AG09319 (cell line): Measurements from ENCODE around the gene MICAL3.
A peak's percentile ranks its signal among the peaks of the same experiment; 100 is the strongest.
"Not testable (repeated sequence)": the region's sequence is repeated elsewhere in the genome, so short reads cannot be mapped to it uniquely, and the experiment has no call there.

Source experiments
- DNase-seq: peaks from one replicate; pipeline ENCODE4 v3.0.0-alpha.2; 2010; ENCODE audit warnings: low read depth; ENCODE audit errors: extremely low read depth
- TF ChIP-seq, protein P1 (sequence below): IDR thresholded peaks from 2 replicates; pipeline ENCODE4 v1.5.1; 2011; ENCODE audit warnings: low read depth, mild to moderate bottlenecking, inconsistent platforms, low read length, moderate library complexity

MICAL3 gene

DNA sequence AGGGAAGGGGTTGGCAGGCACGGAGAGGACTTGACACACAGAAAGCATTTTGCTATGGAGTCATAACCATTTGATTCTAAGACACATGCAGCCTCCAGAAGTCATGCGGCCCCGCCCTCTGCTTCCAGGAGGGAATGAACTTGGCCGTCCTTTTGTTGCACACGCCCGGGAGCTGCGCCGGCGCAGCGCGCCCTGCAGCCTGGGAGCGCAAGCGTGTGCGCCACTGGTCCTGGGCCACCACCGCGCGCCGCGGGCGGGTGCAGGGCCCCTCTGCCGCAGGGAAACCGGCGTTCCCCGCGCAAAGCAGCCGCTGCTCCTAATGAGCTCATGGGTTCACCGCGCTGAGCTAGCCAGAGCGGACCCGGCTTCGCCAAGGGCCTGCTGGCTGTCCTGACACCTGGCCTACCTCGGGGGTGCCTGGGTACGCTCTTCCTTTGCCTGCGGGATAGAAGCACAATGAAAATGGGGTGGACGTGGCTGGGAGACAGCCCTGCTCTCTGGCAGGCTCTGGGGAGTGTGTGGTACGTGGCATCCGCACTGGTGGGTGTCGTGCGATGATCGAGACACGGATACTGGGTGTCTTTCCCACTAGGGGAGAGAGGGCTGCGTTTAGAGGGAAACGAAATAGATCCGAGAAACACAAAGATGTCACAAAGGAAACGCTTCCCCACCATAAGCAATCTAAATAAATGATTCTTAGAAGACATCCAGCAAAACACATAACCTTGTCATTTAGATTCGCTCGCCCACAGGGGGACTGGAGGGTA is 669 bp downstream of the MICAL3 start:
- TF ChIP-seq, protein P1, sequence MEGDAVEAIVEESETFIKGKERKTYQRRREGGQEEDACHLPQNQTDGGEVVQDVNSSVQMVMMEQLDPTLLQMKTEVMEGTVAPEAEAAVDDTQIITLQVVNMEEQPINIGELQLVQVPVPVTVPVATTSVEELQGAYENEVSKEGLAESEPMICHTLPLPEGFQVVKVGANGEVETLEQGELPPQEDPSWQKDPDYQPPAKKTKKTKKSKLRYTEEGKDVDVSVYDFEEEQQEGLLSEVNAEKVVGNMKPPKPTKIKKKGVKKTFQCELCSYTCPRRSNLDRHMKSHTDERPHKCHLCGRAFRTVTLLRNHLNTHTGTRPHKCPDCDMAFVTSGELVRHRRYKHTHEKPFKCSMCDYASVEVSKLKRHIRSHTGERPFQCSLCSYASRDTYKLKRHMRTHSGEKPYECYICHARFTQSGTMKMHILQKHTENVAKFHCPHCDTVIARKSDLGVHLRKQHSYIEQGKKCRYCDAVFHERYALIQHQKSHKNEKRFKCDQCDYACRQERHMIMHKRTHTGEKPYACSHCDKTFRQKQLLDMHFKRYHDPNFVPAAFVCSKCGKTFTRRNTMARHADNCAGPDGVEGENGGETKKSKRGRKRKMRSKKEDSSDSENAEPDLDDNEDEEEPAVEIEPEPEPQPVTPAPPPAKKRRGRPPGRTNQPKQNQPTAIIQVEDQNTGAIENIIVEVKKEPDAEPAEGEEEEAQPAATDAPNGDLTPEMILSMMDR = no peak
- peak; percentile 62 for DNase-seq

DNA sequence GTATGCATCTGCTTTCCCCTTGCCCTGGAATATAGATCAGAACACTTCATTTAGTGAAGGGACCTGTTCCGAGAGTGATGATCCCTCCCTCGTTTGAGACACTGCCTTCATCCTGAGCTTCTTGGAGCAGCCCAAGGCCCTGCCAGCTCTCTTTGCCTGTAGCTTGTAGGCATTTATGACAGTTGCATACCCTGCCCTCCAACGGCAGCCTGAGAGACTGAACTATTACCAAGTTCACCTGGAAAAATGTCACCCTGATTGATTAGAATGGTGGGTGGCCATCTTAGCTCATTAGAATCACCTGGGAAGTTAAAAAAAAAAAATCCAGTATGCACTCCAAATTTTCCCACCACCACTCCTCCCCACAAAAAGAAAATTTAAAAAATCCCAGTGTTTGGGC is 1.5 kb downstream of the MICAL3 start:
- TF ChIP-seq, protein P1 = no peak
- no peak for DNase-seq

DNA sequence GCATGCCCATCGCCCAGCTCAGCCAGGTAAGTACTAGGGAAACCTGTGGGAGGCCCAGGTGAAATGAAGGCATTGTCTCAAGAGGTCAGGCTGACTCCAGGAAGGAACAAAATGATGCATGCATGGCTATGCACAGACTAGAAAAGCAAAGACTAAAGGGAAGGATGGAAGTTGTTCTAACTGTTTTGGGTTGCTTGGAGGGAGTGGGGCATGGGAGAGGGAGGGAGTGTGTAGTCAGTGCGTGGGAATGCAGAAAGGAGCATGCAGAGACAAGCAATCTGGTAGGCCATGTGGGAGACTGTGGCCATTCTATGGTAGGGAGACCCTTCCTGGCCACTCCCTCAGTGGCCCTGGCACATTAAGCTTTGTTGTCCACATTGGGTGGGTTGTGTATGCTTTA is 2.9 kb downstream of the MICAL3 start:
- no peak for DNase-seq
- TF ChIP-seq, protein P1 = no peak

DNA sequence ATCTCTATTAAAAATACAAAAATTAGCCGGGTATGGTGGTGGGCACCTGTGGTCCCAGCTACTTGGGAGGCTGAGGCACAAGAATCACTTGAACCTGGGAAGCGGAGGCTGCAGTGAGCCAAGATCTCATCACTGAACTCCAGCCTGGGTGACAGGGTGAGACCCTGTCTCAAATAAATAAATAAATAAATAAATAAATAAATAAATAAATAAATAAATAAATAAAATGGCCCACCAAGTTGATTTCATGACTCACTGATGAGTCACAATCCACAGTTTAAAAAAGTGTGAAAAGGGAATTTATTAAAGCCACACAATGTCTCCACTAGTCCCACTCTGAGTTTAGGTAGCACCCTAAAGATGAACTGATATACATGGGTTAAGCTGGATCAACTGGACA is 3.6 kb downstream of the MICAL3 start:
- not testable (repeated sequence) for DNase-seq

DNA sequence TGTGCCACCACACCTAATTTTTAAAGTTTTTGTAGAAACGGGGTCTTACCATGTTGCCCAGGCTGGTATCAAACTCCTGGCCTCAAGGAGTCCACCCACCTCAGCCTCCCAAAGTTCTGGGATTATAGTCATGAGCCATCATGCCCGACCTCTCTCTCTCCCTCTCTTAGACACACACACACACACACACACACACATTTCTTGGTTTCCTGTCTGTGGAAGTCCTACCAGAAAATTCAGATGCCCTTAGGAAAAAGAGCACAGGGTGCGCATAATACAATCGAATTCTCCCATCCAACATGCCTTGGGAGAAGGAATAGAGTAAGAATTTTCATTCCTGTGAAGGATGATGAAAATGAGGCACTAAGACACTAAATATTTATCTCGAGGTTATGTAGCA is 10.4 kb downstream of the MICAL3 start:
- no peak for DNase-seq
- TF ChIP-seq, protein P1 = no peak

DNA sequence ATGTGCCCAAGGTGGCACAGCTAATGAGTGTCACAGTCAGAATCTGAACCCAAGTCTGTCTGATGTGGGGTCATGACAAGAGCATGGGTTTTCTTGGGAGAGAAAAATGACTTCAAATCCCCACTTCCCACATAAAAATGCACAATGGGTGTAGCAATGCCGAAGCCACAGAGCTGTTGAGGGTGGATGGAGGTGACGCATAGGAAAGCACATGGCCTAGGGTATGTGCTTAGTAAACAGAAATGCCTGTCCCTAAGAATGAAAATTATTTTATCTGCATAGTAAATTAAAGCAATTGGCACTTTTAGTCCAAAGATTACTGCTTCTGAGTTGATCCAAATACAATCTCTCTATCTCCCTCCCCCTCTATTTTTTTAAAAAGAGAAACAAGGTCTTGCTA is 10.9 kb downstream of the MICAL3 start:
- TF ChIP-seq, protein P1 = no peak
- no peak for DNase-seq

DNA sequence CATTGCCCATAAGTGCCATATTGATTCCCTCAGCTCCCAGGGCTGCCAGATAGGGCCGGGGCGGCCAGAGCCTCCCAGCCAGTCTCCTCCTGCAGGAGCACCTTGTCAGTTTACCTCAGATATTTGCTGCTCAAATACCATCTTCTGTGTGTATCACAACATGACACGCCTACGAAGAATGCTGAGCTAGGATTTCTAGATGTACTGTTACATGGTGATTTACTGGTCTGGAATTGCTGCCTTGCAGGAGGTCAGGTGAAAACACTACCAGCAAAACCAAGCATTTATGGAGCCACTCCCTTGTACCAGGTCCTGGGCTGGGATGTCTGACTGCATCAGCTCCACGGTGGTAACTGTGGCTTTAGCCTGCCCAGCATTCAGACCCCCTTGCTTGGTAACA is 11.8 kb downstream of the MICAL3 start:
- no peak for DNase-seq
- TF ChIP-seq, protein P1 = no peak

DNA sequence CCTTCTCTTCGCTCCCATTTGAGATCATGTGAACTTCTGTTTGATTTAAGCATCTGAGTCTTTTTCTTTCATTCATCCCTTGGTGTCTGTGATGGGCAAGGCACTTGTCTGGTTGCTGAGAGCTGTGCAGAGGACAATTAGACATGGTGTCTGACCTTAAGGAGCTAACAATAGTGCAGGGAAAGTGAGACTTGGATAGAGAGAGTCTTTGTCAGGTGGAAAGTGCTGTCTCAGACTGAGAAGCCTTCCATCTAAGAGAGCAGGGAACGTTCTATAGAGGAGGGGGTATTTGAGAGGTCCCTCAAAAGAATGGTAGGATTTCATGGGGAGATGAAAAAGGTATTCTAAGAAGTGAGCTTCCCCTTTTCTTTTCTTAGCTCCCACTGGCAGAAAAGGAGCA is 14.1 kb downstream of the MICAL3 start:
- DNase-seq = no peak
- TF ChIP-seq, protein P1 = no peak
